Hematopoietic multipotent progenitor cell treated with erythropoietin and hydrocortisone succinate and interleukin-3 and kit ligand, for 17 days (in vitro differentiated cells): Measurements from ENCODE around the gene TTLL10.

ENCODE experiments used
- DNase-seq: peaks from one replicate; pipeline ENCODE4 v3.0.0-alpha.2; 2015; ENCODE audit warnings: low spot score

Gene TTLL10

DNA sequence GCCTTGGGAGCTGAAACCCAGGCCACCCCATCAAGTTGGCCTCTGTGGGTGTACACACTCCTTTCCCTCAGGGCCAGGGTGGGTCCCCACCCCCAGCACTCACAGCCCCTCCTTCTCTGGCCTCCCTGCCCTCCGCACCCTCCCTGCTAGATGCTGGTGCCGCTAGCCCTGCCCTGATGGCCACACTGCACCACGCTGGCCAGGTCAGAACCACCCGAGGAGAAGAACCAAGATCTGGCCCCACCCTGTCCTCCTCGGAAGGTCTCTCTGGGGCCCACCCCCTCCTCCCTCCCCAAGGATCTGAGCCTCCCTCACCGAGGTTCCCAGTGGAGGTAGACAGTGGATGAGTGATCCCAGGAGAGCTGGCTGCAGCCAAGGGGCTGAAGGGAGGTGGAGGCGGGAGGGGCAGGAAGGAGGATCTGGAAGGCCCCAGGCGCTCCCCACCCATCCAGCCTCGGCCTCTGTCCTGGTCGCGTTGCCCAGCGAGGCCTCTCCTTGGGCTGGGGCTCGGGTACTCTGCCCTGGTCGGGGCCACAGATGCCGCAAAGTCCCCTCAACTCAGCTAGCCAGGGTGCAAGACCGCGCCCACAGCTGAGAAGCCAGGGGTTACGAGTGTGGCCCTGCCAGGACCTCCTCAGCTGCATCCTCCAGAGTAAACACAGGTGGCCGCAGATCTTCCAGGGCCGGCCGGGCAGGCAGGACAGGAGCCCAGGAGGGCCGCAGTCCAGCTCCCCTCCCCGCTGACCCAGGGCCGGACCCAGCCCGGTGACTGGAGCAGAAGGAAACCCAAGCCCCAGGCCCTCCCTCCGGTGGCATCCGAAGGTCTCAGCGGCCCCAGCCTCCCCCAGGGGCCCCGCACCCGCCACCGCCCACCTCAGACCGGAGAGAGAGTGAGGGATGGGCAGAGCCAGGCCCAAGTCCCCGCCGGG, 63.5 kb downstream of the TTLL10 start:
- DNase-seq: no peak

DNA sequence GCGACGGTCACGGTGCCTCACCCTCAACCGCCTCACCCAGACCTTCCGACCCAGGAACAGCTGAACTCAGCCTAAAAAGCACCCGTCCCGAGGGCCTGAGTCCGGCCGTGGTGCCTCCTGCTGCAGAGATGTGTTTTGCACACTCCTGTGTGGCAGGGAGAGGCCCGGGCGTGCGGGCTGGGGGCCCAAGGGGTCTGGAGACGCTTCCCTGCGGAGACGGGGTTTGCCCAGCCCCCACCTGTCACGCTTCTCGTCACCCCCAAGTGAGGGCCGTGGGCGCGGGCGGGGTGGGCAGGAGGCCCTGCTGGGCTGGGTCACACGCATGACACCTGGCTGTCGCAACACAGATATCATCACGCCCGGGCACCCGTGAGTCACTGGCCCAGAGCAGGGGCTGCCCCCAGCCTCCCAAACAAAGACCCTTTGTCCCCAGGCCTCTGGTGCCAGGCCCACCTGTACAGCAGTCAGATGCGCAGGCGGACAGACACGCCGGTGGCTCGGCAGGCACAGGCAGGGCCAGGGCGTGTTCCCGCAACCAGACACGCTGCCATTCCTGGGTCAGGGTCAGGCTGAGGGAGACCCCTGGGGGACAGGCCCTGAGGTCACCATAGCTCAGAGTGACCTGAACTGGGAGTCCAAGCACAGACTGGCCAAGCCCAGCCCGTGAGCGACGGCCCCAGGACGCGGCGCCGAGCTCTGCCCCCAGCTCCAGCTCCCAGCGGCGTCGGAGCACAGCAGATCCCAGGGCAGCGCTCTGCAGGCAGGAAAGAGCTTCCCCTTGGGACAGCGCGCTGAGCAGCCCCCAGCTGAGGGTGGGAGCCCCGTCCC, 64.4 kb downstream of the TTLL10 start:
- DNase-seq: no peak

DNA sequence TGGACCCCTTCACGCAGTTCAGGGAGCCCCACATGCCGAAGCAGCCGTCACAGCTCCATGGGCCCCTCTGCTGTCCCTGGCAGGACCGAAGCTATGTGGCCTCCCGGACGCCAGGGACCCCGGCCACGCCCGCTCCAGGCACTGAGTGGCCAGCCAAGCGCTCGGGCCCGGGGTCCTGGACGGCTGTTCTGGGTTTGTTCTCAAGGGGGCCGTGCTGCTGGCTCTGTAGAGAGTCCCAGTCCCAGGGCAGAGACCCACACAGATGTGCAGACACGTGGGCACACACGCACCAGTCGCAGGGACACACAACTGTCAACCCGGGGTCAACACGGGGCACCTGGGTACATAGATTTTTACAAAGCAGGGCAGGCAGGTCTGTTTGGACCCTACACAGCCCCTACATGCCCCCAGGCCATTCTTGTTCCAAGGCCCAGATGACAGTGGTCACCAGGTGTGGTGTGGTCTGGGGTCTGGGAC, 65.1 kb downstream of the TTLL10 start:
- DNase-seq: no peak

DNA sequence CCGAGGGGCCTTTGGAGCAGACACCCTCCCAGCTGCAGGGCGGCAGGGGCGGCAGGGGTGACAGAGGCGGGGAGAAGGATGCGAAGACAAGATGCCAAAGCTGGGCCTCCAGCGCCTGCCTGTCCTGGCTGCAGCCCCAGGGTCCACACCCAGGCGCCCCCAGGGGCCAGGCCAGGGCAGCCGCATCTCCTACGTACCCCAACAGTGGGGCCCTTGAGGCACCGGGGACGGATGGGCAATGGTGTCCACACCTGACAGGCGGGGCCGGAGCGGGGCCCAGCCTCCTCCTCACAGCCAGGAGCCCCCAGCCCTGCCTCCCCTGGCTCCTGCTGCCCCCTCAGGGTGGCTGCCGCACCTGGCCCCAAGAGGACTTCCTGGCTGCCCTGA, 65.5 kb downstream of the TTLL10 start:
- DNase-seq: no peak

DNA sequence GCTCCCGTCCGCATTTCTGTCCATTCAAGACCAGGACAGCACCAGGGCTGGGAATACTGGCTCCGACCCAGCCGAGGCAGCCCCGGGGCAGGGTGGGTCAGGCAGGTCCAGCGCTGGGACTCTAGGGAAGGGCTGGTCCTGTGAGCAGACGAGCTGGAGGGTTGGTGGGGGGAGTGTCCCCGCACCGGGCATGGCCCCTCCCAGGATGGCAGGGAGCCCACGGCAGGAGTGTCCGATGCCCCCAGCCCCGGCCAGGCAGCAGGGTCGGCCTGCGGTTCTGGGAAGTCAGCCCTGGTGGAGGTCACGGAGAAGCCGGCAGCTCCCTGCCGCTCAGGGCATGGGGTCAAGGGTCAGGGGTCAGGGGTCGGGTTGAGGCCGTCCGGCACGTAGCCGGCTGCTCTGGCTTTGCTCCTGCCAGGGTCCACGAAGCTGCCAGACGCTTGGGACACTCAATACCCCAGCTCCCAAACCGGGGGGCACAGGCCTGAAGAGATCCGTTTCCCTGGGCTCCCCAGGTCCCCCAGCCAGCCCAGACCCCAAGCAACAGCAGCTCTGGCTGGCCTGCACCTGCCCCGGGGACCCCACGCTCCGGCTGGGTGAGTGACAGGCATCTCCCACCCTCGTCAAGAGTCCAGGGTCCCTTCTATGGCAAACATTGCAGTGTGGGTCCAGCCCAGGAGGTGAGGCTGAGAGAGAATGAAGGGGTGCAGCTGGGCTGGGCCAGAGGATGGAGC, 66.1 kb downstream of the TTLL10 start:
- no peak for DNase-seq

DNA sequence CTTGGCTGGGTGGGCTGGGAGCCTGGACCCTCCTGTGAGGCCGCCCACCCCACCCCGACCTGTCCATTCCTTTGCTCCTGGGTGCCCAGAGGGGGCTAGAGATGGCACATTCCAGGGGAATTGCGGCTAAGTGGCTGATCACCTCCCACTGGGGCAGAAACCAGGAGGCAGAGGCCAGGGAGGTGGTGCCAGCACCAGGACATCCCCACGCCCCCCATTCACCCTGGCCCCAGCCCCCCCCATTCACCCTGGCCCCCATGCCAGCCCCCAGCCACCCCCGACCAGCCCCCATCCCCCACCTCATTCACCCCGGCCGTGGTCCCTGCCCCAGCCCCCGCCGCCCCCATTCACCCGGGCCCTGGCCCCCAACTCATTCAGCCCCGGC, 66.7 kb downstream of the TTLL10 start:
- DNase-seq: no peak

DNA sequence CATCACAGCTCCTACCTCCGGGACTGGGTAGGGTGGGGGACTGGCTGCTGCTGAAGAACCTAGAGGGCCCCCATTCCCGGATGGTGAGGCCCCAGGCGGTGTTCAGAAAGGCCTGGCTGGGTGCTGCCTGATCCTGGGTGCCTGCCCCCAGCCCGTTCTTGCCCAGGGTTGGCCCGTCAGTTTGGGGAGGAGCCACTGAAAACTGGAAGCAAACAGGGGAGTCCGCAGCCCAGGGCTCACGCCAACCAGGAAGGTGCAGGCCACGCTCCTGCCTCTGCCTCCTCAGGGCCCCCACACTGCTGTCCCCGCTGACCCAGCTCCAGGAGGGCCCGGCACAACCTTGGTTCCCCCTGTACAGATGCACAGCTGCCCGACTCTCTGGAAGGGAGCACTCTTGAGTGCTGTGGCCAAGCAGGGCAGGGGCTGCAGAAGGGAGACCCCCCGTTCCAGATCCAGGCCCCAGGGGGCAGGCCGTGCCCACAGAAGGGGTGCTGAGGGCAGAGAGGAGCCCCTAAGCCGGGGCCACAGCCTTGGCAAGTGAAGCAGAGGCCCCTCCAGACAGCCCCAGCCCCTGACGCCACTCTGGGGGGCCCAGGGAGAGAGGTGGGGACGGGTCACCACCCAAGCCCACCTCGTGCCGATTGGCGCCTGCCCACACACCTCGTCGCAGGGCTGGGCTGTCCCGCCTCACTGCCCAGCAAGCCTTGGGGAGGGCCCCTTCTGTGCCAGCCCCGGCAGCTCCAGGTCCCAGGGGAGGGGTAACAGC, 67.3 kb downstream of the TTLL10 start:
- DNase-seq: no peak

DNA sequence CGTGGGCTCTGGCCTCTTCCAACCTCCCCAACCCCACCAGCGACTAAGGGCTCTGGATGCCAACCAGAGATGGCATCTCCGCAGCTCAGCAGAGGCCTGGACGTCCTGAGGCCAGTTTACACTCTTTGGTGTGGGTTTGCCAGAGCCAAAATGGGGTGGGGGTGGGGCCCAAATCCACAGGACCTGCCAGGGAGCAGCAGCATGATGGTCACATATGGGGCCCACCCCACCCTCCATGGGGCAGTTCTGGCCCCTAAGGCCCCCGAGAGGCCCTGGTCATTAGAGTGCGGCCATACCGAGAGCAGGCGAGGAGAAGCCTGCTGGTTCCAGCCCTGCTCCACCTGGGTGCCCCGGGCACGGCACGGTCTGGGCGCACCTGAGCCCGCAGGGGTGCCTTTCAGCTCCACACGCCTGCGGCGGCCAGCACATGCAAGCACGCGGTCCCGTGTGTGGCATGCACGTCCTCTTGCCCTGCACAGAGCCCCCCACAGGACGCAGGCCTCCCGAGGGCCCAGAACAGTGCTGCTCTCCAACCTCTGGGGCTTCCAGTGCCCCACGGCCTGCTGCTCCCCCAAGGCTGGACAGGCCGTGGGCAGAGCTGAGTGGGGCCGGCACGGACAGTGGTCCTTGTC, 68.0 kb downstream of the TTLL10 start:
- DNase-seq: no peak

DNA sequence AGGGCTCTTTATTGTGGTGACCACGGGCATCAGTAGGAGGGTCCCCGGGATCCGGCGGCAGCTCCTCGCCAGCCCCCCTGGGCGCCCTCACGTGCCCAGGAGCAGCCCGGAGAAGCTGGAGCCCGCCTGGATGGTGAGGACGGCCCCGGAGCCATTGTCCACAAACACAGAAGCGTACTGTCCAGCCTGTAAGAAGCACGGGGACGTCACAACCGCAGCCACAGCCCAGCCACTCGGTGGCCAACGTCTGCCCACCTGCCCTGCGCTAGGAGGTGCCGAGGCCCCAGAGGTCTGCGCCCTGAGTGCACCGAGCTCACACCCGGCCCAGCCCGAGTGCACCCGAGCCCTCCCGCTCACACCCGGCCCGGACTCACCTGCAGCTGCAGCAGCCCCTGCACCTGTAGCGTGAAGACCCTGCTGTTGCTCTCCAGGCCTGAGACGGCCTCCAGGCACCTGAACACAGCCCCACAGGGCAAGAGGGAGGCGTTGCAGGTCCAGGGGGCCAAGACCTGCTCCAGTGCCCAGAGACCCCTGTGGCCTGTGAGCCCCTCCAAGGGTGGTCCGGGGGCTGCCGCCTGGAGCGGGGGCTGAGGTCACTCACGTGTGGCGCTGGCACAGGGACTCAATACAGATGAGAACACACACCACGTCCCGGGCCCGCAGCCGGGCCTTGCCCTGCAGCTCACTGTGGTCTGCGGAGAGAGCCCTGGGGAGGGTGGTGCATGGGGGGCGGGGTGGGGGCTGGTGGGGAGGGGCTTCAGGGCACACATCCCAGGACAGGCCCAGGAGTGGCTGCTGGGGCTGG, 69.0 kb downstream of the TTLL10 start:
- no peak for DNase-seq

DNA sequence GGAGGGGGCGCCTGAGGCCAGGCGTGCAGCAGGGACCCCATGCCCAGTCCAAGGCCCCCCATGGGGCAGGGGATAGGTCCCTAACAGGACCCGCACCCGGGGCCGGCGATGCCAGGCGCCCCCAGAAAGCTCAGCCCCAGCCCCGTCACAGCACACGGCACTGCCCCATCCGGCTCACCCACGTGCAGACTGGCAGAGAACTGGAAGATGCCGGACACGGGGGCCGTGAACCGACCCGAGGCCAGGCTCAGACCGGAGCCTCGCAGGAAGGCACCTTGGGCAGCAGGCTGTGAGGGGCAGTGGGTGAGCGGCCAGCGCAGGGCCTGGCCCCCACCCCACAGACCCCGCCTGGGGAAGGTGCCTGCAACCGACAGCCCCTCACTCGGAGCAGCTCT, 69.6 kb downstream of the TTLL10 start:
- DNase-seq: no peak

DNA sequence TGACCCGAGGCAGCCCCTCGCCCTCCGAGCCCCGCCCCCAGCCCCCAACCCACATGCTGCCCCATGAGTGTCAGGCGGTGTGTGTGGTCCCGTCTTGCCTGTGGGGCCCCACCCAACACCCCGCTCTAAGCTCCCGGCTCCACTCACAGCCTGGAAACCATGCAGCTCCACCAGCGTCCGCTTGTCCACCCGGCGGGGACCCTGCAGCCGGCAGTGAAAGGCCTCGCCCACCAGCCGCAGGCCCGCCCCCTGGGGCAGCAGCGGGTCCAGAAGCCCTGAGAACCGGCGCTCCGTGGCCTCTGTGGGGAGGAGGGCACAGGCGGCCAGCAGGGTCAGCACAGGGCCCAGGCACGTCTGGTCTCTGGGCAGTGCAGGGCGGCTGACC, 70.1 kb downstream of the TTLL10 start:
- DNase-seq: no peak

DNA sequence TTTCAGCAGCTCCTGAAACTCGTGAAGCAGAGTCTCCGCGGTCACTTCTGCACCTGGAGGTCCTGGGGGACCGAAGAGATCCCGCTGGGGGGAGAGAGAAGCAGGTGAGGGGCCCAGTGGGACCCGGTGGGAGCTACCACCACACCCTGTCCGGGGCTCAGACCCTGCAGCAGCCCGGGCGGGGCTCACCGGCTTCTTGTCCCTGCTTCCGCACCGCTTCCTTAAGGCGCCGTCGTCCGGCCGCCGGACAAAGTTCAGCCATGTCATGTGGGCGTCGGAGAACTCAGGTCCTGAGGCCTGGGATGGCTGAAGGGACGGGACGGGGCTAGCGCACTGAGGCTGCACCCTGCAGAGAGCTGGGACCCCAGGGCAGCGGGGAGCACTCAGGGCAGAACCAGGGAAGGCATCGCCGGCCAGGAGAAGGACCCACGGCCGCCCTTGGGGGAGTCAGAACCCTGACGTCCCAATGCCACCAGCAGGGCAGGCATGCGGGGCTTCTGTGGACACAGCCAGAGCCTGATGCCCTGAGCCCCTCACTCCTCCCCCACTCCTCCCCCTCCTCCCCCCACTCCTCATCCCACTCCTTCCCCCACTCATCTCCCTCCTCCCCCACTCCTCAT, 70.6 kb downstream of the TTLL10 start:
- no peak for DNase-seq

DNA sequence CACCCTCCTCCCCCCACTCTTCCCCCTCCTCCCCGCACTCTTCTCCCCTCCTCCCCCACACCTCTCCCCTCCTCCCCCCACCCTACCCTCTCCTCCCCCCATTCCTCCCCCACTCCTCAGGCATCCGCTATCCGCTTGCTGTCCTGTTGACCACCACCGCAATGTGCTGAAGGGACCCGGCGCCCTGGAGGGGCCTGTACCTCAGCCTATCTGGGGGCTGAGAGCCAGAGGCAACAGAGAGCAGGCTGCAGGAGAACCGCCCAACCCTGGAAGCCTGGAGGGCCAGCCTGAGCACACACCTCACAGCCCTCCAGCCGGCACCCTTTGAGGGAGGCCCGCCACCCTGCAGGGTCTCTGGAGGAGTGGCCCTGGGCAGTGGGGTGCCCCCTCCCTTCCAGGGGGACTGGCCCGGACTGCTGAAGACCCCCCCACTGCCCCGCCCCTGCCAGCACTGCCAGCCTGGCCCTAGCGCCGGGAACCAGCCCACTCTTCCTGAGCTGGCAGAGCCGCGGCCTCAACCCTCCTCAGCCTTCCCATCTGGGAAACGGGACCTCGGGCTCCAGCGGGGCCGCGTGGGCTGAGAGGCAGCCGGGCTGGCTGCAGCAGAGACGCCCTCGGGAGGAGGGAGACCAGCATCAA, 71.6 kb downstream of the TTLL10 start:
- DNase-seq: no peak

DNA sequence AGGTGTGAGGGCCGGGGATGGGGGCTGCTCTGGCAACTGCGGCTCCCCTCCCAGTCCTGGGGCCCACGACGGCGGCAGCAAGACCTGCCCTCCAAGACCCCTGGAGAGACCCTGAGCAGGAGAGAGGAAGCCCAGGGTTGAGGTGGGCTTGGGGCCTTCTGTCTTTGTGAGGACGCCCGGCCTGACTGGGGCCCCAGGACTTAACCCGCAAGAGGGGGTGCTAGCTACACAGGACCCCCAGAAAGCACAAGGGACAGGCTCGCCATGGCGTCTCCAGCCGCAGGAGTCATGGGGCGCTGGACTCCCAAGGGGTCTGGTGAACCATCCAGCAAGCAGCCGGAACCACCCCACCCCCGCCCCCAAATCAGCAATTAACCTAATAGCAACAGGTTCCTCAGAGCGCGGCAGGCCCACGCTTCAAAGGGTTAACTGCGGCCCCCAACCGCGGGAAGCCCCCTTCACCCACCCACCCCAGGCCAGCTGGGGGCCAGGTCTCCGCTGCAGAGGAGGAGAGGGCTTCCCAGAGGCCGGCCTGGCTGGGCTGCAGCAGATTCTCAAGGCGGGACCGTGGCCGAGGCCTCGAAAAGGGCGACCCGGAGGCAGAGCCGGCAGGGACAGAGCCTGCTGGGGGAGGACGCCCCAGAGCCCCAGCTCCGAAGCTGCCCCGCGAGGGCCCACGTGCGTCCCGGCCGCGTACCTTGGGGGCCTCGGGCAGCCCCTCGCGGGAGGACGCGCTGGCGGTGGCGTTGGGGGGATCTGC, 72.3 kb downstream of the TTLL10 start:
- DNase-seq: no peak

DNA sequence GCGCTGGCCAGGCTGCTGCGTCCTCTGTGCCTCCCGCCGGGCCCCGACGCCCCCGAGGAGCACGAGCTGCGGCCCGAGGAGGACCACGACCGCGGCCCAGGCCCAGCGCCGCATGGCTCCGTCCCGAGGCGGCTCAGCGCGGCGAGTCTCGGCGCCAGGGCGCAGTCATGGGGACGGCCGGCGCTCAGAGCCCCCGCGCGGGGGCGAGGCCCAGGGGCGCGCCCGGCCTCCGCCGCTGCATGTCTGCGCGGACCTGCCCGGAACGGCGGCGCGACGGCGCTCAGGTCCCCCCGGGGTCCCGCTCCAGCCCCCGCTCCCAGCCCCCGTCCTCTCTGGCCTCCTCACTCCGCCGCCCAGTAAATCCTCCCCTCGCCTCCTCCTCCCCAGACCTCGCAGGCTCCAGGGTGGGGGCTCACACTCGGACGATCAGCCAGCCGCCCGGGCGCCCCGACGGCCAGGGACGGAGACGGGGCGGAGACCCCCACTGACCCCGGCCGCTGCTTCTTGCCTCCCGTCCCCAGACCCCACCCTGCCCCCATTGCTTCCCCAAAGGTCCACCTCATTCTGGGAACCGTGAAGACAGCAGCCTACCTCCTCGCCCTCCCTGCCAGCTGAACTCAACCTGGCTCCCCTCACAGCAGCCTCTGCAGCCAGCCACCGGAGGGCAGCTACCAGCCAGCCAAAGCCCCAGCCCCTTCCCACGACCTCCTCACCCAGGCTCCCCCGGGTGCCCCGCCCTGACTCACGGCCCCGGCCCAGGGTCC, 73.1 kb downstream of the TTLL10 start, which contains the start of gene C1QTNF12:
Gene C1QTNF12, minus strand, starts transcription at position 146 of the 764 bp plus-strand sequence. Its CDS starts 32 bp downstream, at position 114.
- DNase-seq: no peak

DNA sequence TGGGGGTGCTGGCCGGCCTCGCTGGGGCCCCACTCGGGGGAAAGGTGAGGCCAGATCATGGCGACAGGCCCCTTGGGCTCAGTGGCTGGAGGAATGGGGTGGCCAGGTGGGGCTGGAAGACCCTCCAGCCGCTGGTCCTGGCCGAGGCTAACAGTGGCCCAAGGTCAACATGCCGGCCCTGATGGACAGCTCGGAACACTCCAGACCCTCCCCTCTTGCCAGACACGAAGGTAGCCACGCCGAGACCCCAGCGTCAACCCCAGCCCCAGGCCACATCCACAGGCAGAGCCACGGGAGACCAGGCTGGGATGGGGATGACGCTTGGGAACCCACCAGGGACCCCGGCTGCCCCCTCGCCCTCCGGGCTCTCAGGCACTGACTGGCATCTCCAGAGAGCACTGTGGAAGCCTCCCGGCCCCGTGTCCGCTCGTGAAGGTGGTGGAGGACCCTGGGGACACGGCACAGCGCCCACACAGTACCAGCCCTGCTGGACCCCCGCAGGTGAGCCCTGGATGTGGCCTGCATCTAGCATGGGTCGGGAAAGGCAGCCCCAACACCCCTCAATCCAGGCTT, 73.7 kb downstream of the TTLL10 start:
- no peak for DNase-seq
